Activated CD8-positive, alpha-beta T cell treated with anti-CD3 and anti-CD28 coated beads for 36 hours (primary cell): ENCODE data around the gene GNAL. TPM values are rescaled to one million over a fixed set of nuclear protein-coding genes. Genes with fewer than 3 reads are reported as not detected.

Source experiments
- ATAC-seq: fragments of 200-7000 bp; cut with Tn5 transposase; one replicate; pipeline ENCODE4 v1.10.0; 2021; ENCODE audit warnings: mild to moderate bottlenecking, moderate library complexity
- CTCF ChIA-PET: fragments of 350-600 bp; sonication (Branson Sonifier 250); formaldehyde crosslinking; loops from one replicate; lab custom pipeline; 2021; ENCODE audit warnings: antibody characterized with exemption; lab: Charles Lee
- POLR2A ChIA-PET: fragments of 350-600 bp; sonication (Branson Sonifier 250); formaldehyde crosslinking; loops from one replicate; lab custom pipeline; 2021; ENCODE audit warnings: antibody characterized with exemption; lab: Charles Lee
- DNase-seq: peaks from one replicate; pipeline ENCODE4 v3.0.0-alpha.2; 2020
- H3K27ac Mint-ChIP-seq: one replicate; pipeline ENCODE4 v1.8.0; 2021; ENCODE audit warnings: mild to moderate bottlenecking, mixed read lengths
- H3K27me3 Mint-ChIP-seq: one replicate; pipeline ENCODE4 v1.8.0; 2021; ENCODE audit warnings: mixed read lengths
- H3K36me3 Mint-ChIP-seq: one replicate; pipeline ENCODE4 v1.8.0; 2021; ENCODE audit warnings: low read depth, mixed read lengths
- H3K4me1 Mint-ChIP-seq: one replicate; pipeline ENCODE4 v1.8.0; 2021; ENCODE audit warnings: low read depth, mixed read lengths
- H3K4me3 Mint-ChIP-seq: one replicate; pipeline ENCODE4 v1.8.0; 2021; ENCODE audit warnings: mild to moderate bottlenecking, moderate library complexity, mixed read lengths
- H3K9me3 Mint-ChIP-seq: one replicate; pipeline ENCODE4 v1.8.0; 2021; ENCODE audit warnings: mixed read lengths
- intact Hi-C: fragments of 100-400 bp; cut with micrococcal nuclease; formaldehyde crosslinking; loops from one replicate; pipeline ENCODE4 v1.10.0; 2022
- total RNA-seq, 2 experiments: library from RNA; stranded (reverse); gene quantifications; one replicate each; pipeline ENCODE4 v1.2.3, GENCODE V29; 2021
- TF ChIP-seq, protein P1 (sequence below): fragments of 200-600 bp; IDR thresholded peaks from one replicate; pipeline ENCODE4 v1.8.0; 2022; ENCODE audit warnings: antibody characterized with exemption, mild to moderate bottlenecking

The GNAL gene
- total RNA-seq, 2 experiments from 2014 or later: 0.11 TPM; not detected in 1

DNA sequence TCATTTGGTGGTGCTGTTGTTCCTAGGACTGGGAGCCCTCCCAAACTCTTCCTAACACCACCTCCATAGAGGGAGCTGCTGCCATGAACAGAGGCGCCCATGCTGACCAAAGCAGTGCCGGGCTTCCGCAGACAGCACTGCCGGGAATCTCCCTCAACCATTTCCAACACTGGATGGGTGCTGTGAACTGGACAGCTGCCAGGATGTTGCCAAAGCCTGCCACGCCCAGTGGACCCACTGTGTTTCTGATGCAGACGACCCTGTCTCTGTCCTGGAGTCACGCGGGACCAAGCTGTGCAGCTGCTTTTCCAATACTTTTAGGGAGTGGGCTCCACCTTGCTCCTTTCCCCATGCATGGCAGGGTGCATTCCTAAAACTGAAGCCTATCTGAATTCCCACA, 16.9 kb upstream of the GNAL start:
- no peak for ATAC-seq
- H3K27me3 Mint-ChIP-seq: peaks cover 3% of the 10 kb centered on the region
- DNase-seq: no peak
- TF ChIP-seq, protein P1, sequence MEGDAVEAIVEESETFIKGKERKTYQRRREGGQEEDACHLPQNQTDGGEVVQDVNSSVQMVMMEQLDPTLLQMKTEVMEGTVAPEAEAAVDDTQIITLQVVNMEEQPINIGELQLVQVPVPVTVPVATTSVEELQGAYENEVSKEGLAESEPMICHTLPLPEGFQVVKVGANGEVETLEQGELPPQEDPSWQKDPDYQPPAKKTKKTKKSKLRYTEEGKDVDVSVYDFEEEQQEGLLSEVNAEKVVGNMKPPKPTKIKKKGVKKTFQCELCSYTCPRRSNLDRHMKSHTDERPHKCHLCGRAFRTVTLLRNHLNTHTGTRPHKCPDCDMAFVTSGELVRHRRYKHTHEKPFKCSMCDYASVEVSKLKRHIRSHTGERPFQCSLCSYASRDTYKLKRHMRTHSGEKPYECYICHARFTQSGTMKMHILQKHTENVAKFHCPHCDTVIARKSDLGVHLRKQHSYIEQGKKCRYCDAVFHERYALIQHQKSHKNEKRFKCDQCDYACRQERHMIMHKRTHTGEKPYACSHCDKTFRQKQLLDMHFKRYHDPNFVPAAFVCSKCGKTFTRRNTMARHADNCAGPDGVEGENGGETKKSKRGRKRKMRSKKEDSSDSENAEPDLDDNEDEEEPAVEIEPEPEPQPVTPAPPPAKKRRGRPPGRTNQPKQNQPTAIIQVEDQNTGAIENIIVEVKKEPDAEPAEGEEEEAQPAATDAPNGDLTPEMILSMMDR: no peak
- H3K27ac Mint-ChIP-seq: no peak overlapping the region
- intact Hi-C loops: no loop called here
- no peaks in the 10 kb centered on the region for H3K4me1 Mint-ChIP-seq
- H3K36me3 Mint-ChIP-seq: no peaks in the 10 kb centered on the region
- H3K4me3 Mint-ChIP-seq: no peak overlapping the region
- ChIA-PET CTCF (no interaction called here), POLR2A (no interaction called here)
- no peaks in the 10 kb centered on the region for H3K9me3 Mint-ChIP-seq

DNA sequence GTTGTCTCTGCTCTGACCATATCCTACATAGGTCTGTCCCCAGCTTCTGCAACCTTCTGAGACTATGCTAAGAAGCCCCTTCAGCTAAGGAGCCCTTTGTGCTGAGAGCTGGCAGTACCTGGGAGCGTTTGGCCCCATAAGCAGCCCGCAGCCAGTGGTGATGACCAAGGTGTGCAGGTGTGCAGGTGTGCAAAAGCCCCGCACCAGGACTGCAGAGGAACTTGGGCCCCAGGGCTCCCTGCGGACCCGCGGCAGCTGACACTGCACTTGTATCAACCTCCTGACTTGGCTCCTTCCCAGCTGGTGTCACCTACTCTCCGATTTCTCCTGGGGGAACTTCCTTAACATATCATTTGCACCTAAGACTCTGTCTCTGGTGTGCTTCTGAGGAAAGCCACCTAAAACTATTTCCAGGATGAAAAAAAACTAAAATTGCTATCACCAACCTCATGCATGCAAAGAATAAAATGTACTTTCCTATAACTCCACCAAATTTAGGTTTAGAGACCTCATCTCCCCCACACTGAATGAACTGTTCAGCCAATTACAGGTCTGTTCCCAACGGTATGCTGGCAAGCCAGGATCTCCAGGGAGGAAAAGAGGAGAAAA, 16.1 kb upstream of the GNAL start:
- ATAC-seq (no peak), DNase-seq (no peak)
- H3K9me3 Mint-ChIP-seq: no peaks in the 10 kb centered on the region
- H3K27ac Mint-ChIP-seq: no peak overlapping the region
- no peaks in the 10 kb centered on the region for H3K4me1 Mint-ChIP-seq
- no peak overlapping the region for H3K4me3 Mint-ChIP-seq
- H3K36me3 Mint-ChIP-seq: no peaks in the 10 kb centered on the region
- TF ChIP-seq, protein P1: no peak
- CTCF ChIA-PET: no interaction called here
- POLR2A ChIA-PET: no interaction called here
- H3K27me3 Mint-ChIP-seq: peaks cover 5% of the 10 kb centered on the region
- intact Hi-C loops: no loop called here

DNA sequence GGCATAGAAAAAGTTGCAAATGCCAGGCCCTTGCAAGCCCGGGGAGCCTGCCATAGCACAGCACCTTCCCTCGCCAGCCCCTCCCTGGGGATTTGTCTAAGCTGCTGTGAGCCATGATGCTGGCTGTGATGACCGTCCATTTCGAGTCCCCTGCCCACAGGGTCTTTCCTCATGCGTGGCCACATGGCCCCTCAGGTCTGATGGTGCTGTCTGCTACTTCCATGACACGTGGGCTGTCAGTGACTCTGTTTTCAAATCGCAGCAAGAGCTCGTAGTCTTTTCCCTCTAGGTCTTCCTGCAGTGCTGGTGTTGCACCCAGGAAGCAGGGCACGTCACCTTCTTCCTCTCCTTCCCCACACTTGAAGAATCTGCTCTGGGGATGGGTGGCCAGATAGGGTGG, 15.5 kb upstream of the GNAL start:
- ATAC-seq: no peak
- no peaks in the 10 kb centered on the region for H3K36me3 Mint-ChIP-seq
- TF ChIP-seq, protein P1: no peak
- no peaks in the 10 kb centered on the region for H3K9me3 Mint-ChIP-seq
- ChIA-PET POLR2A (no interaction called here), CTCF (interaction anchor here (1.1 kb wide), 1 partner anchor 18 kb away, joined by 4 read pairs; no protein-coding TSS in a partner anchor)
- intact Hi-C loops: no loop called here
- H3K4me3 Mint-ChIP-seq: no peak overlapping the region
- no peak overlapping the region for H3K27ac Mint-ChIP-seq
- no peaks in the 10 kb centered on the region for H3K4me1 Mint-ChIP-seq
- no peak for DNase-seq
- peaks cover 5% of the 10 kb centered on the region for H3K27me3 Mint-ChIP-seq

DNA sequence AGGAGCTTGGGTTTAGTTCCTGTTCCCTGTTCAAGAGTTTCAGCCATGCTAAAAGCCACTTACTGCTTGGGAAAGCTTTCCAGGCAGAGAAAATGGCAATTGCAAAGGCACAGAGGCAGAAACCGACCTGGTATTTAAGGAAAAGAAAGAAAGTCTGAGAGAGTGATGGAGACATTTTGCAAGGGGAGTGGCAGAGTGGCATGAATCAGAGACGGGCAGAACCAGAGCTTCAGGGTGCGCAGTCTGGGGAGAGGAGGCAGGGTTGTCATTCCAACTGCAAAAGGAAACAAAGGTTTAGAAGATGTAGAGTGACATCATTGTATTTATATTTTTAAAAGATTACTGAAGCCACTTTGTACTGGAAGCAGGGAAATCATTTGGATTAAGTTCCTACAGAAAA, 14.9 kb upstream of the GNAL start:
- ATAC-seq (no peak), DNase-seq (no peak)
- peaks cover 7% of the 10 kb centered on the region for H3K27me3 Mint-ChIP-seq
- TF ChIP-seq, protein P1: no peak
- H3K27ac Mint-ChIP-seq: no peak overlapping the region
- no peaks in the 10 kb centered on the region for H3K4me1 Mint-ChIP-seq
- H3K4me3 Mint-ChIP-seq: no peak overlapping the region
- POLR2A ChIA-PET: no interaction called here
- H3K9me3 Mint-ChIP-seq: no peaks in the 10 kb centered on the region
- no peaks in the 10 kb centered on the region for H3K36me3 Mint-ChIP-seq
- CTCF ChIA-PET: interaction anchor here (1.1 kb wide), 1 partner anchor 19 kb away, joined by 4 read pairs; no protein-coding TSS in a partner anchor
- intact Hi-C loops: no loop called here

DNA sequence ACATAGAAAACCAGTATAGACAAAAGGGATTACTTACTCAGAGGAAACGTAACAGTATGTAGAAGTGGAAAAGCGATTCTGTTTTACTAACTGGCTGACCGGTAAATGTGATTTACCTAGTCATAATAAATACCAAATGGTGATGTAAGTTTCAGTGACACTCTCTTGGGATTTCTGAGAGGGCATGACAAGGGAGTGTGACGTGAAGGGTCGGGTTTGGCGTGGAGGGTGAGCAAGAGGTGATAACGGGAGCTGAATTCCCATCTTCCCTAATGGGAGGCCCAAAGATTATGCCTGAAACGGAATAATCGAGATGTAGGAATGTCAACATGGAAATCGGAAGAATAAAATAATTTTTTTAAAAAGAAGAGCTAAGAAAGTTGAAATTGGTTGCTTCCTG, 12.7 kb upstream of the GNAL start:
- TF ChIP-seq, protein P1: no peak
- Mint-ChIP-seq H3K27ac (no peak overlapping the region), H3K9me3 (no peaks in the 10 kb centered on the region), H3K36me3 (no peaks in the 10 kb centered on the region), H3K4me3 (no peak overlapping the region), H3K4me1 (no peaks in the 10 kb centered on the region), H3K27me3 (peaks cover 12% of the 10 kb centered on the region)
- CTCF ChIA-PET: interaction anchor here (1.7 kb wide), 2 partner anchors 21 to 57 kb away, joined by 3 to 4 read pairs; no protein-coding TSS in a partner anchor
- intact Hi-C loops: no loop called here
- POLR2A ChIA-PET: no interaction called here
- DNase-seq (no peak), ATAC-seq (no peak)
